AG04450 (cell line): ENCODE data around the gene PTPRD. TPM values are rescaled to one million over a fixed set of nuclear protein-coding genes. Genes with fewer than 3 reads are reported as not detected.

ENCODE experiments used
- CTCF ChIA-PET: fragments of 300-600, 350-600 bp; formaldehyde crosslinking; extraction: SDS; loops from one replicate; lab custom pipeline; 2022; ENCODE audit warnings: antibody characterized with exemption, inconsistent platforms; lab: Charles Lee
- POLR2A ChIA-PET: fragments of 350-600 bp; formaldehyde crosslinking; extraction: SDS; loops from one replicate; lab custom pipeline; 2021; ENCODE audit warnings: antibody characterized with exemption, inconsistent platforms; lab: Yijun Ruan, JAX
- DNase-seq: peaks from one replicate; pipeline ENCODE4 v3.0.0-alpha.2; 2011; ENCODE audit warnings: low read depth, low spot score
- H3K27ac ChIP-seq: one replicate; pipeline ENCODE4 v1.5.1; 2012; ENCODE audit warnings: low read depth, low read length, control low read depth
- H3K27me3 ChIP-seq: one replicate; pipeline ENCODE4 v1.6.0; 2012; ENCODE audit warnings: low read length; ENCODE audit not compliant: control insufficient read depth, insufficient read depth
- H3K4me3 ChIP-seq: 2 replicates; pipeline ENCODE4 v1.5.1; 2011; ENCODE audit warnings: mild to moderate bottlenecking, low read depth, low read length, control low read depth
- H3K9me3 ChIP-seq: 2 replicates; pipeline ENCODE4 v1.5.1; 2012; ENCODE audit warnings: low read length; ENCODE audit not compliant: control insufficient read depth, insufficient read depth
- CTCF ChIP-seq: IDR thresholded peaks from 2 replicates; pipeline ENCODE4 v1.5.1; 2011; ENCODE audit warnings: low read depth, low read length, control low read depth, inconsistent platforms
- polyA plus RNA-seq: library from polyadenylated mRNA; depleted of rRNA; stranded (reverse); fragments of >200 nt; gene quantifications from 2 replicates; pipeline ENCODE4 v1.2.3, GENCODE V29; 2011

Gene PTPRD
- polyA plus RNA-seq, 1 experiment: 0.19 TPM

DNA sequence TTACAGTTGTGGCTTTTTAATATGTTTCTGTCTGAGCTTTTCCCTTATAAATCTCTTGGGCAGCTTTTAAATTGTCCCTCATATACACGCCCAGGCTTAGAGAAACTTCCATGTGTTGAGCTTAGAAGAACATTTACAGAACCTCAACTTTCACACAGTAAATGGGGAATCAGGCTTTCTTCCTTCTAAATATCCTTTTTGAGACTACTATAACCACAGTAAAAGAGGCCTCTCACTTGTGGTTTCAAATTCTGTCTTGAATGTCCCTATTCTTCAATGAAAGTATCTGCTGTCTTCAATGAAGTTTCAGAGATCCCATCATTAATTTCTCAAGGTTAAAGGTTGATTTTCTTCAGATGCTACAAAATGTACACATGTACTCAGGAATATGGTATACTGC lies 2224.7 kb downstream of the PTPRD start:
- H3K27ac ChIP-seq: no peak overlapping the region
- DNase-seq: no peak
- ChIA-PET CTCF (no interaction called here), POLR2A (no interaction called here)
- H3K4me3 ChIP-seq: no peak overlapping the region
- no peak for TF ChIP-seq CTCF
- H3K9me3 ChIP-seq: no peaks in the 10 kb centered on the region
- H3K27me3 ChIP-seq: no peaks in the 10 kb centered on the region

DNA sequence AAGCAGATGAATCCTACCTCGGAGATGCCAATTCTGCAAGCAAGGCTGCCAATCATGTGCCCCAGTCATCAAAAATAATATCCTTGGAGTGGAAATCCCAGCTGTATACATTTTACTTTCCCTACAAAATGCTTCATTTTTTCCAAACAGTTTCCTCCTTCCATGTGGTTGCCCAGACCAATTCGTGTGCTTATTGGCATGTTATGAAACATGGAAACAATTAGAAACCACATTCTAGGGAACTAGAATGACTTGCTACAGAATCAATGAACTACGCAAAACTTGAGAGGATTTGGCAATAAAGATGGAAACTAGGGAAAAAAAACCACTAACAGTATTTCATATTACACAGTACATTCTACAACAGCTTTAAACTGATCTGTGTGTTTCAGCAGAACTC lies 2228.7 kb downstream of the PTPRD start:
- no peak for TF ChIP-seq CTCF
- ChIA-PET POLR2A (no interaction called here), CTCF (no interaction called here)
- DNase-seq: no peak
- Histone ChIP-seq H3K9me3 (no peaks in the 10 kb centered on the region), H3K4me3 (no peak overlapping the region), H3K27ac (no peak overlapping the region), H3K27me3 (no peaks in the 10 kb centered on the region)

DNA sequence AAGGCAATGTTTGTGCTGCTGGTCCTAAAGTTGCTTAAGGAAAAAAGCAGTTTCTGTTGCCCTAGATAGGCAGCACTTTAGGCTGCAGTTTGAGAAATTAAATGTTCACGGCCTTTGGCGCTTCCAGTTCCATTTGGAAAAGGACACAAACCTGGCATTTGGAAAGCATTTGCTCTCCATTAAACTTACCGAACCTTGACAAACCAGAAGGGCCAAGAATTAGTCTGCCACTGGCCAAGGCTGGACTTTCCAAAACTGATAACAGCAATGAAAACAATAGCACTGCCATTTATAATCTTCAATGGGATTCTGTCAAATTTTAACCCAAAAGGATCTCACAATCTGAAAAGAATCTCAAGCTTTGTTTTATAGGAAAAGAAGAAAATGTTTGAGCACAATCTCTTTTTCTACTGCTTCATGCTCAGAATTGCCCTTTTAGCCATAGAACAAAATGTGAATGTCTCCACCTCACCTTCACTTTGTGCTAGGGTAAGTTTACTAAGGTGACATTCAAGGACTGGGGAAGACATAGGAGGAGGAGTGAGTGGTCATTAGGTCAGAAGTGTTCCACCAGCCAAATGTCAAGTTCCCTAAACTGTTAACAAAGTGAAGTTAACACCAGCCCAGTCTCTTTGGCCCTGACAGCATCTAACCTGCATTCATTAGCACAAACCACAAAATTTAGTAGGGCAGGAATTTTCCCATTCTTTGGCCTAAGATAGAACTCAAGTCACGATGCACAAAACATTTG lies 2229.8 kb downstream of the PTPRD start:
- DNase-seq: no peak
- ChIA-PET POLR2A (no interaction called here), CTCF (no interaction called here)
- Histone ChIP-seq H3K4me3 (no peak overlapping the region), H3K27me3 (no peaks in the 10 kb centered on the region), H3K9me3 (no peaks in the 10 kb centered on the region), H3K27ac (no peak overlapping the region)
- TF ChIP-seq CTCF: no peak

- Histone ChIP-seq H3K9me3 (no peaks in the 10 kb centered on the region), H3K27ac (no peak overlapping the region), H3K4me3 (no peak overlapping the region), H3K27me3 (no peaks in the 10 kb centered on the region)
- no peak for TF ChIP-seq CTCF
- POLR2A ChIA-PET: interaction anchor here (0.6 kb wide), 1 partner anchor 170 kb away, joined by 5 read pairs; no protein-coding TSS in a partner anchor
- DNase-seq: no peak
- CTCF ChIA-PET: no interaction called here
Measured at GRCh38 chr9:8382266-8382665, 2230.5 kb downstream of the PTPRD start.

DNA sequence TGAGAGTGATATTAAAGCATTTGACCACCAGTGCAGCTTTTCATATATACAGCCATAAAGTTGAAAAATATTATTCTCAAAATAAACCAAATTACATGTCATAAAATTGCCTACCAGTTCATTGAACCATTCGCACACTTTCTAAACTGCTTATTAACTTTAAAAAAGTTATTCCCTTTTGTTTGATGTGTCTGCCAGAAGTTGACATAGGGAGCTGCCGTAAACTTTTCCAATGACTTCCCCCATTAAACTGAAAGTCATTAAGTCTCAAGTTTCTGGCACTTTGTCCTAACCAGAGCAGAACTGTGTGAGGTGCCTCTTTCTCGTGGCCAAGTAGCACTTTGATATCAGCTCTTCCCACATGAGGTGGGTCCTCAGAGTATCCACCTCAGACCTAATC lies 2231.2 kb downstream of the PTPRD start:
- DNase-seq: no peak
- H3K4me3 ChIP-seq: no peak overlapping the region
- no peaks in the 10 kb centered on the region for H3K9me3 ChIP-seq
- ChIA-PET CTCF (no interaction called here), POLR2A (no interaction called here)
- TF ChIP-seq CTCF: no peak
- no peaks in the 10 kb centered on the region for H3K27me3 ChIP-seq
- no peak overlapping the region for H3K27ac ChIP-seq
